H9 (cell line): ENCODE measurements around the gene PPARA. TPM values are rescaled to one million over a fixed set of nuclear protein-coding genes. Genes with fewer than 3 reads are reported as not detected.

ENCODE experiments used
- DNase-seq: peaks from one replicate; pipeline ENCODE4 v3.0.0-alpha.2; 2017
- H2AFZ ChIP-seq: one replicate; pipeline ENCODE4 v1.6.1; 2013; ENCODE audit warnings: mild to moderate bottlenecking, low read length, control low read depth, moderate library complexity
- H2AK5ac ChIP-seq: 2 replicates; pipeline ENCODE4 v1.6.1; 2013; ENCODE audit warnings: low read length, control low read depth, mixed read lengths; ENCODE audit not compliant: insufficient read length
- H2BK120ac ChIP-seq: one replicate; pipeline ENCODE4 v1.6.1; 2013; ENCODE audit warnings: low read depth, mild to moderate bottlenecking, low read length, control low read depth, inconsistent platforms; ENCODE audit not compliant: poor library complexity, severe bottlenecking
- H2BK12ac ChIP-seq: 2 replicates; pipeline ENCODE4 v1.6.1; 2013; ENCODE audit warnings: low read length, control low read depth, mixed read lengths, low read depth; ENCODE audit not compliant: insufficient read length
- H2BK15ac ChIP-seq: 2 replicates; pipeline ENCODE4 v1.6.1; 2013; ENCODE audit warnings: low read depth, low read length, control low read depth
- H2BK20ac ChIP-seq: one replicate; pipeline ENCODE4 v1.6.1; 2013; ENCODE audit warnings: low read depth, mild to moderate bottlenecking, low read length, control low read depth, inconsistent platforms; ENCODE audit not compliant: poor library complexity, severe bottlenecking
- H2BK5ac ChIP-seq: 2 replicates; pipeline ENCODE4 v1.6.1; 2013; ENCODE audit warnings: low read length, control low read depth, mixed read lengths; ENCODE audit not compliant: insufficient read length
- H3K14ac ChIP-seq: 2 replicates; pipeline ENCODE4 v1.6.1; 2013; ENCODE audit warnings: low read length, control low read depth; ENCODE audit not compliant: insufficient read depth
- H3K18ac ChIP-seq: 2 replicates; pipeline ENCODE4 v1.6.1; 2013; ENCODE audit warnings: low read depth, mild to moderate bottlenecking, mixed read lengths, low read length, control low read depth; ENCODE audit not compliant: insufficient read length
- H3K23ac ChIP-seq: 2 replicates; pipeline ENCODE4 v1.6.1; 2013; ENCODE audit warnings: low read length, control low read depth, mixed read lengths, low read depth; ENCODE audit not compliant: insufficient read length
- H3K23me2 ChIP-seq: 2 replicates; pipeline ENCODE4 v1.6.1; 2013; ENCODE audit warnings: low read depth, mild to moderate bottlenecking, mixed read lengths, low read length, control low read depth; ENCODE audit not compliant: insufficient read length, poor library complexity, severe bottlenecking
- H3K27ac ChIP-seq: 2 replicates; pipeline ENCODE4 v1.5.1; 2013; ENCODE audit warnings: low read length, control low read depth, mixed read lengths, low read depth; ENCODE audit not compliant: insufficient read length
- H3K27me3 ChIP-seq: 2 replicates; pipeline ENCODE4 v1.6.1; 2013; ENCODE audit warnings: low read length, control low read depth, inconsistent platforms; ENCODE audit not compliant: insufficient read depth
- H3K4ac ChIP-seq: 2 replicates; pipeline ENCODE4 v1.6.1; 2013; ENCODE audit warnings: low read depth, mild to moderate bottlenecking, control low read depth, inconsistent platforms, low read length, moderate library complexity
- H3K4me1 ChIP-seq: 2 replicates; pipeline ENCODE4 v1.6.1; 2013; ENCODE audit warnings: low read length, control low read depth, inconsistent platforms; ENCODE audit not compliant: insufficient read depth
- H3K4me2 ChIP-seq: 2 replicates; pipeline ENCODE4 v1.6.1; 2013; ENCODE audit warnings: low read length, control low read depth, mixed read lengths; ENCODE audit not compliant: insufficient read length, insufficient read depth
- H3K56ac ChIP-seq: 2 replicates; pipeline ENCODE4 v1.6.1; 2013; ENCODE audit warnings: low read depth, mild to moderate bottlenecking, mixed read lengths, low read length, control low read depth; ENCODE audit not compliant: insufficient read length
- H3K79me1 ChIP-seq: 2 replicates; pipeline ENCODE4 v1.6.1; 2013; ENCODE audit warnings: low read depth, mild to moderate bottlenecking, moderate library complexity, low read length, control low read depth, inconsistent platforms; ENCODE audit not compliant: insufficient read depth, poor library complexity, severe bottlenecking
- H3K79me2 ChIP-seq: 2 replicates; pipeline ENCODE4 v1.6.1; 2013; ENCODE audit warnings: low read length, control low read depth, inconsistent platforms; ENCODE audit not compliant: insufficient read depth
- H3K9ac ChIP-seq: 2 replicates; pipeline ENCODE4 v1.6.1; 2013; ENCODE audit warnings: low read length, control low read depth, mixed read lengths; ENCODE audit not compliant: insufficient read length; ENCODE audit errors: extremely low read depth
- H3K9me3 ChIP-seq: one replicate; pipeline ENCODE4 v1.6.1; 2013; ENCODE audit warnings: low read depth, low read length, inconsistent platforms; ENCODE audit not compliant: control insufficient read depth
- H3T11ph ChIP-seq: one replicate; pipeline ENCODE4 v1.6.1; 2013; ENCODE audit warnings: mild to moderate bottlenecking, low read length, control low read depth, inconsistent platforms
- H4K20me1 ChIP-seq: one replicate; pipeline ENCODE4 v1.6.1; 2013; ENCODE audit not compliant: control insufficient read depth, insufficient read length, insufficient read depth
- H4K5ac ChIP-seq: 2 replicates; pipeline ENCODE4 v1.6.1; 2013; ENCODE audit warnings: low read depth, mild to moderate bottlenecking, mixed read lengths, low read length, control low read depth; ENCODE audit not compliant: insufficient read length
- H4K8ac ChIP-seq: replicated peaks from 2 replicates; pipeline ENCODE4 v1.6.1; 2013; ENCODE audit warnings: low read length, control low read depth, mixed read lengths, low read depth; ENCODE audit not compliant: insufficient read length
- H4K91ac ChIP-seq: 2 replicates; pipeline ENCODE4 v1.6.1; 2013; ENCODE audit warnings: low read depth, mild to moderate bottlenecking, moderate library complexity, mixed read lengths, low read length, control low read depth; ENCODE audit not compliant: insufficient read length
- H3K27ac Mint-ChIP-seq, 3 experiments: 2 replicates in 2 of 3; 3 replicates in 1 of 3; pipeline ENCODE4 v1.8.0; 2020 to 2021; ENCODE audit warnings: mixed read lengths in 3 of 3, mild to moderate bottlenecking in 1 of 3, moderate library complexity in 1 of 3
- H3K27me3 Mint-ChIP-seq: 2 replicates; pipeline ENCODE4 v1.8.0; 2021; ENCODE audit warnings: low read depth, mild to moderate bottlenecking, moderate library complexity, mixed read lengths
- H3K36me3 Mint-ChIP-seq, 3 experiments: 2 replicates in 2 of 3; 3 replicates in 1 of 3; pipeline ENCODE4 v1.8.0; 2020 to 2021; ENCODE audit warnings: low read depth in 3 of 3, mixed read lengths in 3 of 3; ENCODE audit not compliant: insufficient read depth in 1 of 3
- H3K4me1 Mint-ChIP-seq, 2 experiments: 2 replicates each; pipeline ENCODE4 v1.8.0; 2020; ENCODE audit warnings: mixed read lengths in 2 of 2
- H3K4me3 Mint-ChIP-seq, 2 experiments: 2 replicates in 1 of 2; 3 replicates in 1 of 2; pipeline ENCODE4 v1.8.0; 2020 to 2021; ENCODE audit warnings: mild to moderate bottlenecking in 2 of 2, mixed read lengths in 2 of 2, moderate library complexity in 1 of 2
- H3K9me3 Mint-ChIP-seq, 2 experiments: 2 replicates in 1 of 2; 3 replicates in 1 of 2; pipeline ENCODE4 v1.8.0; 2020; ENCODE audit warnings: mild to moderate bottlenecking in 2 of 2, mixed read lengths in 2 of 2, moderate library complexity in 1 of 2
- CTCF ChIP-seq: fragments of 200-600 bp; sonication (generic); conservative IDR thresholded peaks from 3 replicates; pipeline ENCODE4 v1.8.0; 2021; ENCODE audit warnings: antibody characterized with exemption, mild to moderate bottlenecking
- WGBS: extraction: QIAGEN DNeasy Blood & Tissue Kit; methylation state at CpG from one replicate; pipeline ENCODE4 v1.1.7; 2013; ENCODE audit warnings: missing lambda C conversion rate, low lambda C conversion rate, mixed read lengths; ENCODE audit not compliant: insufficient read length; ENCODE audit errors: extremely low coverage; 5-methylcytosine and 5-hydroxymethylcytosine counted together
- total RNA-seq: library from RNA; stranded (reverse); gene quantifications from 2 replicates; pipeline ENCODE4 v1.2.1, GENCODE V29; 2021

PPARA gene
- total RNA-seq, 1 experiment from 2014 or later: 7.3 TPM

- Histone ChIP-seq H2BK12ac (no peak overlapping the region), H3K56ac (no peak overlapping the region), H3K9ac (no peak overlapping the region), H3K4me1 (no peaks in the 10 kb centered on the region), H3K23me2 (no peaks in the 10 kb centered on the region), H3K14ac (no peak overlapping the region), H4K20me1 (no peaks in the 10 kb centered on the region), H3K9me3 (no peaks in the 10 kb centered on the region), H3T11ph (no peak overlapping the region), H2BK5ac (no peak overlapping the region), H3K23ac (no peak overlapping the region), H4K8ac (no peak overlapping the region), H3K4ac (no peak overlapping the region), H3K27me3 (no peaks in the 10 kb centered on the region), H2BK15ac (no peak overlapping the region), H4K91ac (no peak overlapping the region), H3K4me2 (no peak overlapping the region), H2BK20ac (no peak overlapping the region), H2AK5ac (no peak overlapping the region), H3K18ac (no peak overlapping the region), H4K5ac (no peak overlapping the region), H3K27ac (no peak overlapping the region), H3K79me1 (no peaks in the 10 kb centered on the region), H2AFZ (no peak overlapping the region), H3K79me2 (no peaks in the 10 kb centered on the region), H2BK120ac (no peak overlapping the region)
- Mint-ChIP-seq H3K27ac (no peak overlapping the region), H3K36me3 (no peaks in the 10 kb centered on the region; a peak in 1 of 7 replicates), H3K4me3 (no peak overlapping the region), H3K4me1 (peaks cover 5 to 17% of the 10 kb centered on the region in 2 experiments; a peak in 3 of 4 replicates), H3K27me3 (no peaks in the 10 kb centered on the region), H3K9me3 (no peaks in the 10 kb centered on the region)
- WGBS: no CpG with 5 or more reads among the region's 9 CpGs
- TF ChIP-seq CTCF: no peak
- DNase-seq: peak; percentile 57
These were observed 40.1 kb upstream of the PPARA start for GRCh38 chr22:46110215-46110614.
